ENCODE data around the gene UBR7.
"Not testable (repeated sequence)": the region's sequence is repeated elsewhere in the genome, so short reads cannot be mapped to it uniquely, and the experiment has no call there.

The UBR7 gene

GRCh38 chr14:93231129-93231979 is 24.3 kb downstream of the UBR7 start:
- no peak for TF ChIP-seq ZFX (IDR thresholded peaks at IDR 0.05; ENCODE audit: borderline replicate concordance)
- no peak for TF ChIP-seq CTCF (IDR thresholded peaks at IDR 0.05)
- peak overlapping the region; percentile 46 for H3K27ac ChIP-seq

- H3K27ac ChIP-seq: no peak overlapping the region
- TF ChIP-seq CTCF (IDR thresholded peaks at IDR 0.05) (no peak), ZFX (IDR thresholded peaks at IDR 0.05; ENCODE audit: borderline replicate concordance) (no peak)
Measured at GRCh38 chr14:93232159-93232558, 25.1 kb downstream of the UBR7 start.

GRCh38 chr14:93233078-93233477 is 26.0 kb downstream of the UBR7 start:
- H3K27ac ChIP-seq: not testable (repeated sequence)

- H3K27ac ChIP-seq: no peak overlapping the region
- TF ChIP-seq CTCF (IDR thresholded peaks at IDR 0.05): no peak
- TF ChIP-seq ZFX (IDR thresholded peaks at IDR 0.05; ENCODE audit: borderline replicate concordance): no peak
Measured at GRCh38 chr14:93234798-93235197, 27.7 kb downstream of the UBR7 start.

- H3K27ac ChIP-seq: no peak overlapping the region
Measured at GRCh38 chr14:93239869-93240677, 33.0 kb downstream of the UBR7 start.

GRCh38 chr14:93240678-93241000 is 33.6 kb downstream of the UBR7 start:
- TF ChIP-seq CTCF (IDR thresholded peaks at IDR 0.05): no peak
- no peak for TF ChIP-seq ZFX (IDR thresholded peaks at IDR 0.05; ENCODE audit: borderline replicate concordance)
- H3K27ac ChIP-seq: no peak overlapping the region

More at GRCh38 chr14:93239869-93240677, 33.0 kb downstream of the UBR7 start:
- TF ChIP-seq CTCF (IDR thresholded peaks at IDR 0.05) (no peak), ZFX (IDR thresholded peaks at IDR 0.05; ENCODE audit: borderline replicate concordance) (no peak)

- H3K27ac ChIP-seq: no peak overlapping the region
- no peak for TF ChIP-seq ZFX (IDR thresholded peaks at IDR 0.05; ENCODE audit: borderline replicate concordance)
- no peak for TF ChIP-seq CTCF (IDR thresholded peaks at IDR 0.05)
Measured at GRCh38 chr14:93245764-93246420, 38.8 kb downstream of the UBR7 start.

Data from 22Rv1 (cell line).